Middle frontal gyrus (tissue), 1 donor: Measurements from ENCODE around the gene SPTB.

ENCODE experiments used
- DNase-seq: peaks from one replicate; pipeline ENCODE4 v3.0.0-alpha.2; 2015; ENCODE audit warnings: low spot score; ENCODE audit errors: extremely low spot score

SPTB gene

DNA sequence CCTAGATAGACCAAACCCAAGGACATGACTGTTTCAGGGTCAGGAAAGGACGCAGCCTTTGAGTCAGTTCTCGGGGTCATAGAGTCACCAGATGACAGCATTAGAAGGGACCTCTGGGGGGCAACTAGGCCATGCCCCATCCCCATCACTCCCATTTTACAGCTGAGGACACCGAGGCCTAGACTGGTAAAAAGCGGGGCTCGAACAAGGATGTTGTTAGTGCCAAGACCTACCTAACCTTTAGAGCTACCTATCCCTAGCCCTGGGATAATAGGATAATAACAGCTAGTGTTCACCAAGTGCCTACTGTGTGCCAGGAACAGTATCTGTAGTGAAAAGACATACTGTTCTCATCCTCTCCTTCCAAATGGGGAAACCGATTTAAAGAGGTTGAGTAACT, 126.8 kb downstream of the SPTB start:
- no peak for DNase-seq

DNA sequence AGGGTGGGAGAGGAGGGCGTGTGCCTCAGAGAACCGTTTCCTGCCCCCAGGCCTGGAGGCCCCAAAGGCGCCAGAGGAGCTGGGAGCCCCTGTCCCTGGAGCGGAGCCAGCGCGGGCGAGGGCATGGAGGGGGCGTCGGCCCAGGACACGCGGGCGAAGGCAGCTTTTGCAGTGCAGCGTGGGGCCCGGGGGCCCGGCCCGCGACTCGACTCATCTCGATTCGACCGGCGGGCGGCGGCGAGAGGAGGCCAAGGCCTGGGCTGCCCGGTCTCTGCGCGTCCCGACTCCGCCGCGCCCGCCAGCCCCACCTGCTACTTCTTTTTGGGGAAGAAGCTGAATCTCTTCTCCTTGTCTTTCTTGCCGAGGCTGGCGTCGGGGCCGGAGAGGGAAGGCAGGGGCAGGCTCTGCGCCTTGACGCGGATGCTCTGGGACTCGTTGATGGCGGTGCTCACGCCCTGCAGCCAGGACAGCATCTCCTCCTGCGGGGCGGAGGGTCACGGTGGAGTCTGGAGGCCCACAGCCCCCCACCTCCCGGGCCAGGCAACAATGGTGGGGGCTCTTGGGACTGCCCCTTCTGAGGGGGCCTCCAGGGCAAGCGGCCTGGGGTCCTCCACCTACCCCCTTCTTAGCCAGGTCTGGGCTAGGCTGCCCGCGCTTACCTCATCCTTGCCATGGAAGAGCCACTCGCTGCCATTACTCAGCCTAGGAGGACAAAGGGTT, 130.6 kb downstream of the SPTB start:
- no peak for DNase-seq

DNA sequence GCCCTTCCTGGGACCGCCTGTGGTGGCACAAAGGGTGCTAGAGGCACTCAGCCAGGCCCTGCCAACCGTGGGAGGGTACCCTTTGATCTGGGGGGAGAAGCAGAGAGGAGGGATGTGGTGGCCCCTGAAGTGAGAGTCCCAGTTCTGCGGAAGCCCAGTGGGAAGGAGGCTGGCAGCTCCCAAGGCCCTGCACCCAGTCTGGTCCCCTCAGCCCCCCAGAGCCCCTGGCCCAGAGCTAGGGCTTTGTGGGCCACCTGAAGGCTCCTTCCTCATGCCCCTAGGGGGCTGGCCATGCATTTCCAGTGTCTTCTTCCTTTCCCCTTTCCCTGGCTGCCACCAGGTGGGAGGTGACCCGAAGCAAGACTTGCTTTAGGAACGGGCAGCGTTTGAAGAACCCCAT, 131.2 kb downstream of the SPTB start:
- DNase-seq, result no peak

DNA sequence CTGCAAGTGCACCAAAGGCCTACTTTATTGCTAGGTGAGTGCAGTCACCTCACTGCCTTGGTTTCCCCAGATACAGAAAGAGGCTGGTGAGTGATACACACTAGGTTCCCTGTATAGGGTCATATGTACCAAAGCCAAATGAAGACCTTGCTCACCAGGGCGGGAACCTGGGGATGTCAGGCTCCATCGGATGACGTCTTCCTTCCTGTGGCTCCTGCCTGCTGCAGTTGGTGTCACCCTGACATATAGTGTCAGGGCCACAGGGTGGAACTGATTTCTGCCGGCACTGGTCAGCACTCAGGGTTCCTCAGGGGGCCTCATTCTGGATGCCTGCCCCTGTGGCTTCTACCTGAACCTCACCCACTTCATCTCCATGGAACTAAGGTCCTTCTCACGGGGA, 132.4 kb downstream of the SPTB start:
- no peak for DNase-seq

DNA sequence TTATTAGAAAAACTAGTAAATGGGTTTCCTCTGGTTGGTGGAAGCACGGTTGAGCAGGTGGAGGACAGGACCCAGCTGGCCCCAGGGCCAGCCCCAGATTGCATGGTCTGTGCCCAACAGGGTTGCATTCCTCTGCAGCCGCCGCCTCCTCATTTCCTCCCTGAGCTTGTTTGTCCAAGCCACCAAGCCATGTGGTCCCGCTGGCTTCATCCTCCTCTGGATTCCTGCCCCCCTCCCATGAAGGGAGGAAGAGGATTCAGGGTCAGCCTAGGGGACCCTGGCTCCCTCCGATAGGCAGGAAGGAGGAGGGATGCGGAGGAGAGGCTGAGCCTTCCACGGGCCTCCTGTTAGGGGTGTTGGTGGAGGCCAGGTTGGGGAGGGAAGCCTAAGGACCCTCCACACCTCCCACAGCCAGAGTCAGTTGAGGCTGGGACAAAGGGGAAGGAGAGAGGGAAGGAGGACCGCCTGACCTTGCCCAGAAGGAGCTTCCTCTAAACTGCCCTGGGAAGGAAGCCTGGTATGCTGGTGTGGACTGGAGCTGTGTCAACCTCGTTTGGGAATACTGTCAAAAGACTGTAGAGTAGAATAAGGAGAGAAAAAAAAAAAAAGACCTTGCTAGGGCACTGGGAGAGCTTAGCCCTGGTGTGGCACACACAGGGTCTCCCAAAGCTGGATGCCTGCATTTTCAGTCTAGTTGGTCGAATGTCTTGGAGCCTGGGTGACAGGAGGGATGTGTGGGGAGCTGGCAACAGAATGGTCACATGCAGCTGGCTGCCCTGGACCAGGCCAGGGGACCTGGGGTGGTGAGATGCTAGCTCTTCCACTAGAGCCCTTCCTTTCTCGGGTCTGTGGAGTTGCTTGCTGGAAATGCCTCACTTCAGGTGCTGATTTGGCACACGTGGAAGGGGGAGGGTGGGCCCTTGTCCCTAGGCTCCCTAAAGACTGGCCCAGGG, 133.1 kb downstream of the SPTB start:
- DNase-seq, result no peak

DNA sequence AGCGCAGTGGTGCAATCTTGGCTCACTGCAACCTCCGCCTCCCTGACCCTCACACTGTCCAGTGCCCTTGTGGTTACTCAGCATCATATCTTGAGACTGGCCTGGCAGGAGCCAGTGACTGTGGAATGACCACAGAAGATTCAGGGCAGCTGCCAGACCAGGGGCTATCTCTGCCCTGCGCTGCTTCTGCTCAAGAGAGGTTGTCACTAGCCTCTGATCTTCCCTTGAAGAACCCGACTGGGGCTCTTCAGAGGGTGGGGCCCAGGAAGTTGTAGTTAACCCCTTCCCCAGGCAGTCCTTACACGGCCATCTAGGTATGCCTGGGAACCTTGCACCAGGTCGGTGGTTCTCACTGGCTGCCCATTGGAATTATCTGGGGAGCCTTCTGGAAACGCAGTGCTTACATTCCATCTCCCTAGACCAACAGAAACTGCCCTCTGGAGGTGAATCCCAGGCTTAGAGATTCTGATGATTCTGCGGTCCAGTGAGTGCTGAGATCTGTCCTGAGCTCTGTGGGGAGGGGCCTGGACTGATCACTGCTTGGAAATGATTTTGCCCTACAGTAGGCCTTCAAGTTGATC, 134.1 kb downstream of the SPTB start:
- DNase-seq, result no peak

DNA sequence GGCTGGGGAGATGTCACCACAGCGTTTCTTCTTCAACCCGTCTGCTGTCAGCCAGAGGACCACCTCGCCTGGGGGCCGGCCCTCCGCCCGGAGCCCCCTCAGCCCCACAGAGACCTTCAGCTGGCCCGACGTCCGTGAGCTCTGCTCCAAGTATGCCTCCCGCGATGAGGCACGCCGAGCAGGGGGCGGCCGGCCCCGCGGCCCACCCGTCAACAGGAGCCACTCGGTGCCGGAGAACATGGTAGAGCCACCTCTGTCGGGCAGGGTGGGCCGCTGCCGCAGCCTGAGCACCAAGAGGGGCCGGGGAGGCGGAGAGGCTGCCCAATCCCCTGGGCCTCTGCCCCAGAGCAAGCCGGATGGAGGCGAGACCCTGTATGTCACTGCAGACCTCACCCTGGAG, 136.6 kb downstream of the SPTB start:
- DNase-seq, result no peak

DNA sequence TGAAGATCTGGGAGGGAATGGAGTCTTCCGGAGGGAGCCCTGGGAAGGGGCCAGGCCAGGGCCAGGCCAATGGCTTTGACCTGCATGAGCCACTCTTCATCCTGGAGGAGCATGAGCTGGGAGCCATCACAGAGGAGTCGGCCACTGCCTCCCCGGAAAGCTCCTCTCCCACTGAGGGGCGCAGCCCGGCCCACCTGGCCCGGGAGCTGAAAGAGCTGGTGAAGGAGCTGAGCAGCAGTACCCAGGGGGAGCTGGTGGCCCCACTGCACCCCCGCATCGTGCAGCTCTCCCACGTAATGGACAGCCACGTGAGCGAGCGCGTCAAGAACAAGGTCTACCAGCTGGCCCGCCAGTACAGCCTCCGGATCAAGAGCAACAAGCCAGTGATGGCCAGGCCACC, 137.7 kb downstream of the SPTB start:
- DNase-seq, result no peak

DNA sequence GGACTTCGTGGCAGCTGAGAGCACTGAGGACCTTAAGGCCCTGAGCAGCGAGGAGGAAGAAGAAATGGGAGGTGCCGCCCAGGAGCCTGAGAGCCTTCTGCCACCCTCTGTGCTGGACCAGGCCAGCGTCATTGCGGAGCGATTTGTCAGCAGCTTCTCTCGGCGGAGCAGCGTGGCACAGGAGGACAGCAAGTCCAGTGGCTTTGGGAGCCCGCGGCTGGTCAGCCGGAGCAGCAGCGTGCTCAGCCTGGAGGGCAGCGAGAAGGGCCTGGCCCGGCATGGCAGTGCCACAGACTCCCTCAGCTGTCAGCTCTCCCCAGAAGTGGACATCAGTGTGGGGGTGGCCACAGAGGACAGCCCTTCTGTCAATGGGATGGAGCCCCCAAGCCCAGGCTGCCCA, 138.5 kb downstream of the SPTB start:
- no peak for DNase-seq

DNA sequence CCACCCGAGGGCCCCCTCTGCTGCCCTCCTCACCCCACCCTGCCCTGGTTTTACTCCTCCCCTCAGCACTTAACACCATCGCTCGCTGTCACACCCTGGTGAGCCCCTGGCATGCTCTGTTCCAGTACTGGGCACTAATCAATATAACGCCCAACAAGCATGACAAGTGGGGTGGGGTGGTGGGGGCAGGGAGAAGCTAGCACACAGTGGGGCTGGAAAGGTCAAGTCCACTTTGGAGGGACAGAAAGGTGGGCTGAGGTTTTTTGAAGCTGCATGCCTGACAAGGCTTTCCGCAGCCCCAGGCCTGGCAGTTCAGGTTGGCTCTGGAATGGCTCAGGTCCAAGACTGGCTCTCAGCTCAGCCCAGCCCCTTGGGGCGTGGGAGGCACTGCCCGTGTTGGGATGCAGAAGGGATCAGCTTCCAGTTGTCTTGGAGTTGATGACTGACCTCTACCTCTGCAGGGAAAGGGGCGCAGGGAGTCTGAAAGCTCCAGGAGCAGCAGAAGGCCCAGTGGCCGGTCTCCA, 141.4 kb downstream of the SPTB start:
- no peak for DNase-seq

DNA sequence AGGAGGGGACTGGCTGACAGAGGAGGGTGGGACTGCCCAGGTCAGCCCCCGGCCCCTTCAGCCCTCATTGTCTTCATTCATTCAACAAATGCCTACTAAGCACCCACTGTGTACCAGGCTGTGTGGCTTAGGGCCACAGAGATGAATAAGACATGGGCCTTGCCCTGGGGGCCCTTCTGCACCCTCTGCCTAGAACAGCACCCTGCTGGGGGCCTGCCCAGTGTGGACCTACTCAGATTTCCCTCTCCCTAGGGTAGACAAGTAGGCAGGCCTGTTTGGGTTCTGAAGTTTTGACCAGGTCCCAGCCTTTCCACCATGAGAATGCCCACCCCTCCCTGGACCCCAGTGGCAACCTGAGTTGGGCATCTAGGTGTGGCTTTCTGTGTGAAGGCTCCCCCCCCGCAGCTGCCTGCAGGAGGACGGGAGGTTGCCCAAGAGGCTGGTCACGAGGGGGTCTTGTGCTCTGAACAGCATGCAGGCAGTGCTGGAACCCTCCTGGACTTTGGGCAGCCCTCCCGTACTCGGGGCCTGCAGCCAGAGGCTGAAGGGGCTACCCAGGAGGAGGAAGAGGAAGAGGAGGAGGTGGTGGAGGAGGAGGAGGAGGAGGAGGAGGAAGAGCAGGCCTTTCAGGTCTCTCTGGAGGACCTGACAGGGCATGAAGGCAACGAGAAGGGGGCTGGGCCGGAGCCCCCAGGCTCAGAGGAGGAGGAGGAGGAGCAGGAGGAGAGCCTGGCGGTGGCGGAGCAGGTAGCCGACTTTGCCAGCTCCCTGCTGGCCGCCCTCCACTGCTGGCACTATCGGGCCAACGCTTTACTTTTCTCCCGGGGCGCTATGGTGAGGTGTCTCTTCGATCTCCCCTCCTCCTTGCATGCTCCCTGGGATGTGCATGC, 142.1 kb downstream of the SPTB start:
- no peak for DNase-seq

DNA sequence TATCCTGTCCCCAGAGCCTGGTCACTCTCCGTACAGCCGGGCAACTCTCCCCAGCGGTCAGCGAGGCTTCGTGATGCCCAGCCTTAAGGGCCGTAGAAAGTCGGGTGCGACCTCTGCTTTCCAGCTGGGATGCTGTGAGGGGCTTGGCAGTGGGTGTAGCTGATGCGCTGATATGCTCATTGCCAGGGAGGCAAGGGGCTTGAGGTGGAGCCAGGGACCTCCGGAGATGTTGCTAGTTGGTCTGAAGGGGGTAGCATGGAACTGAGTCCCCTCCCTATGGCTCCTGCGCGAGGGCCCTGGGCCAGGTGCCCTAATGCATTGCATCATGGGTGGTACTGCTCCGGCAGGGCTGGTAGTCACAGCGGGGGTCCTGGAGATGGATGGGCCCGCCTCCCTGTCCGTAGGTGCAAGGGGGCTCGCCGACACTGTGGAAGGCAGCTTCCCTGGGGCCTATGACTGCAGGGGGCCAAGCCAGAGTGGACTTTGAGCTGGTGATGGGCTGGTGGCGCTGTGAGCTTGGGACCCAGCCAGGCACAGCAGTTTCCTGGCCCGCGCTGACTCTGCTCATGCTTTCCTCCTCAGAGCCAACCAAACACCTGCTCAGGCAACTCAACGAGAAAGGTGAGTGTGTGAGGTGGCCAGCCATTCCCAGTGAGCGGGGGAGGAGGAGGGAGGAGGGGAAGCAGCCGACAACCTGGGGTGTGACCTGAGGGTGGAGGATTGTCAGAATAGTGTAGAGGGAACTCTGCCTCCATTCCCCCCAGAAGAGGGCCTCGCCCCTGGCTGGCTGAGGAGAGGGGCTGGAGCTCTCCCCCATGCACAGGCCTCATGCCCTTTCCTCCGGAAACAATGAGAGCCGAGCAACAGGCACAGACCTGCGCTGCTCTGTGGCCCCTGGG, 143.2 kb downstream of the SPTB start:
- no peak for DNase-seq

DNA sequence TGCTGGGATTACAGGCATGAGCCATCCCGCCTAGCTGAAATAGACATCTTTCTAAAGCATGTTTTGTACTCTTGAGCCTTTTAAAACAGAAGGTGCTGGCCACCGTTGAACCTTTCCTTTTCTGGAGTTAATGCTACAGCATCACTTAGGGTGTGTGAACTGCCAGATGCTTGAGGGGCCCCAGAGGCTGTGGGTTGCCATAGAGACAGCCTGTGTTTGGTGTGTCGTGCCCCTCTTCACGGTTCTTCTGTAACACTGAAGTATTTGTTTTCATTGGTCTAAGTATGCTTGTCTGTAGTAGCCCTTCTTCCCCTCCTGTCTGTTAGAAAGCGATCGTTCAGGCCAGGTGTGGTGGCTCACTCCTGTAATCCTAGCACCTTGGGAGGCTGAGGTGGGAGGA, 144.7 kb downstream of the SPTB start:
- DNase-seq, result no peak

DNA sequence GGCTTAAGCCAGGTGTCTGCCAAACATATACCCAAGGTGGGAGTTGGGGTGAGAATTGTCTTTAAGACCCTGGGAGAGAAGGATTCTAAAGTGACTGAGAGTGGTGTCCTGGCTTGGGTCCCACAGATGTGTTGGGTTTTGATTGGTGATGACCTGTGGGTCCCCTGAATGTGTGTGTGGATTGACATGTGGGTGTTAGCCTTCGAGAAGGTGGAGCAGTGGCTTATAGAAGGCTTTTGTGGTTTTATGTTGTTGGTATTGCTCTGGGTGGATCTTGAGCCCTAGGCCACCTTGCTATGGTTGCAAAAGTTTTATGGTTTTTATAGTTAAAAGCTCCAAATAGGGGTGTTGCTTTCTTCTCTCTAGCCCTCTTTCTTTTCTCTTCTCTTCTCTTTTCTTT, 145.8 kb downstream of the SPTB start:
- no peak for DNase-seq

DNA sequence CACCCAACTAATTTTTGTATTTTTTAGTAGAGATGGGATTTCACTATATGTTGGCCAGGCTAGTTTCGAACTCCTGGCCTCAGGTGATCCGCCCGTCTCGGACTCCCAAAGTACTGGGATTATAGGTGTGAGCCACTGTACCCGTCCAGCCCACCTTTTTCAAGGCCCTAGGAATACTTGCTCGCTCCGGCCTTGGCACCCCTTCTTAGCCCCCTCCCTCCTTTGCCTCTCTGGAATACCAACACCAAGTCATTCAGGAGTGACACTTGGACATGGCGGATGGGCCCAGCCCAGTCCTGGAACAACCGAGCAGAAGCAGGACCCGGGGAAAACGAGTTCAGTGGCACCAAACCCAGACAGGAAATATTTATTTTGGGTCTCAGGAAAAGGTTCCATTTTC, 146.4 kb downstream of the SPTB start:
- no peak for DNase-seq

DNA sequence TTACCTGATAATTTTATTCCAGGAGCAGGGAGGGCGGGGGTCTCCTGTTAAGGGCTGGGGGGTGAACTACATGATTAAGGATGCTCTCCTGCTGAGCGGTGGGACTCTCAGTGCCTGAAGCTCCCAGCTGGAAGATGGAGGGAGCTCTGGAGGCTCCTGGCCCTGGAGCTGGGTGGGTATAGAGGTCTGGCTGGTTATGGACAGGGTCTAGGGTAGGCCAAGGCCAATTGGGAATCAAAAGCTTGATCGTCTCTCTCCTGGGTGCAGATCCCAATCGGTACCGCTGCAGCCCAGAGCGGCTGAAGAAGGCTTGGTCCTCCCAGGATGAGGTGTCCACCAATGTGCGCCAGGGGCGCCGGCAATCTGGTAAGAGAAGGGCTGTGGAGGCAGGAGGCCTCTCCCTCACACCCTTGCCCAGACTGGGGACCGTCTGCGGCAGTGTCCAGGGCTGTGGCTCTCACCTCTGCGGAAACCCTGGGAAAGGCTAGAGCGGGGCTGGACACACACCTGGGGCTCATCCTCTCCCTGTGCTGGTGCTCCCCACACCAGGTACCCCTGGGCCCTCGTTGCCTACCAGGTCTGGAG, 147.1 kb downstream of the SPTB start:
- no peak for DNase-seq

DNA sequence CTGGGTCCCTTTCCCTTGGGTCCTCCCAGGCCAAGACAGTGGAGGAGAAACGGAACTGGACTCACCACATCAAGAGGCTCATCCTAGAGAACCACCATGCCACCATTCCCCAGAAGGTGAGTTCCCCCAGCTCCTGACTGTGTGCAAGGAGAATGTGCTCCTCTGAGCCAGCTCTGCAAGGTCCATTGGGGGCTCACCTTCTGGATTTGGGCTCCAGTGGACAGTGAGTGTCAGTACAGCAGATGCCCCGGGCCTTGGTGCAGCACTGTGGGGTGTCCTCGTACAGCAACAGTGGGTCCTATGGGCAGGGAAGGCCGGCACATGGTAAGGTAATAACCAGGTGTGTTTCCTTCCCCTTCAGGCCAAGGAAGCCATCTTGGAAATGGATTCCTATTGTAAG, 147.6 kb downstream of the SPTB start:
- no peak for DNase-seq

DNA sequence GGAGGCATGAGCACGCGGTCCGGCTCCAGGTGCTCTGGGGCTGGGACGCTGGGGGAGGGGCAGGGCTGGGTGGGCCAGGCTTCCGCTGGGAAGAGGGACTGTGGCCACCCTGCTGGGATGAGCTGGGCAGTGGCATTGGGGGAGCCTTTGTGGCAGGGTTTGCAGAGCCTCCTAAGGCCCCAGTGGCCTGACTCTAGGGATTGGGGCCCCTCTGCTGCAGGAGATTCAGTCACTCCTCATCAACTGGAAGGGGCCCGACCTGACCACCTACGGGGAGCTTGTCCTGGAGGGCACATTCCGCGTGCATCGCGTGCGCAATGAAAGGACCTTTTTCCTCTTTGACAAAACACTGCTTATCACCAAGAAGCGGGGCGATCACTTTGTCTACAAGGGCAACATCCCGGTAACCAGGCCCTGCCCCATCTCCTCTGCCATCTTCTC, 148.5 kb downstream of the SPTB start:
- no peak for DNase-seq

DNA sequence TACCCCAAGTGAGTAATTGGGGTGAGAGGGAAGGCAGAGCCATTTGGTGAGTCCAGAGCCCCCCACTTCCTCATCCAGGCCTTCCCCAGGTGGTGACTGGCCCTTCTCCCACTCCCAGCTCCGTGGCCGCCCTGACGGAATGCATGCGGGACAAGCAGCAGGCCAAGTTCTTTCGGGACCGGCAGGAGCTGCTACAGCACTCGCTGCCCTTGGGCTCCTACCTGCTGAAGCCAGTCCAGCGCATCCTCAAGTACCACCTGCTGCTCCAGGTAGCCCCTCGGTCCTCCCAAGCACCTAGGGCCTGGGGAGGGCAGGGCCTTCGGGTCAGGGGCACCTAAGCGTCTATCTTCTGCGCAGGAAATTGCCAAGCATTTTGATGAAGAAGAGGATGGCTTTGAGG, 149.0 kb downstream of the SPTB start:
- no peak for DNase-seq

DNA sequence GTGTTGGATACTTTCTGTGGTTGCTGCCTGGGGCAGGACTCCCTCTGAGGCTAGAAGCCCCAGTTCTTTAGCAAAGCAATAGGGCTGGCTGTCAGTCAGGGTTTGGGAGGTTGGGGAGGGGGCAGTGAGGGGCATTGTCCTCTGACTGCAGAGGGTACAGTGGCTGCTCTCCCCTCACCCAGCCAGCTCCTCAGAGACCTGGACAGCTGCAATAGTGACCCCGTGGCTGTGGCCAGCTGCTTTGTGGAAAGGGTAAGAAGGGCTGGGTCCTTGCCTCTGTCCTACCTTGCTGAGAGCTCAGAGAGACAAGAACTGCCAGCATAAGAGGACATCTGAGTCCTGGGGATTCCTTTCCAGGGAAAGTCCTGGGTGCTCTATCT, 149.7 kb downstream of the SPTB start:
- no peak for DNase-seq
